HepG2 (cell line): ENCODE data around the gene CHST4. TPM values are rescaled to one million over a fixed set of nuclear protein-coding genes. Genes with fewer than 3 reads are reported as not detected.
A peak's percentile ranks its signal among the peaks of the same experiment; 100 is the strongest.

Experiments
- ATAC-seq: fragments of 200-7000 bp; cut with Tn5 transposase; 3 replicates; pipeline ENCODE4 v1.9.1; 2020; ENCODE audit warnings: mild to moderate bottlenecking, moderate library complexity
- BruUV-seq: library from RNA; stranded (reverse); fragments of 400-500 nt; replicated peaks from 2 replicates; lab custom pipeline; 2021; lab: Mats Ljungman, UMichigan
- CTCF ChIA-PET: fragments of 300-600 bp; formaldehyde crosslinking; extraction: SDS; loops from one replicate; lab custom pipeline; 2021; ENCODE audit warnings: low total read pairs, inconsistent platforms, low intra/inter-chr PET ratio; lab: Yijun Ruan, JAX
- POLR2A ChIA-PET: fragments of 350-600 bp; sonication (Branson Sonifier 250); formaldehyde crosslinking; loops from one replicate; lab custom pipeline; 2020; ENCODE audit warnings: antibody characterized with exemption, inconsistent platforms; lab: Yijun Ruan, JAX
- DNase-seq: peaks from one replicate; pipeline ENCODE4 v3.0.0-alpha.2; 2015; ENCODE audit warnings: low spot score
- FAIRE-seq: peaks from 3 replicates; lab custom pipeline; 2011; peaks lifted over from hg19 to GRCh38; lab: Jason Lieb, UNC
- H2AFZ ChIP-seq: one replicate; pipeline ENCODE4 v1.6.1; 2011; ENCODE audit warnings: low read length, inconsistent platforms
- H3K27ac ChIP-seq: fragments of 300-600 bp; 3 replicates; pipeline ENCODE4 v1.8.0; 2011; ENCODE audit warnings: mixed run types, mild to moderate bottlenecking, mixed read lengths, low read length, inconsistent platforms; ENCODE audit not compliant: insufficient read depth; ENCODE audit errors: extremely low read length
- H3K27me3 ChIP-seq, 2 experiments: fragments of 200-600 bp in 1 of 2; 2 replicates in 1 of 2; 3 replicates in 1 of 2; pipeline versions ENCODE4 v1.6.0 to v1.8.0; 2011; ENCODE audit warnings: low read length in 2 of 2, mild to moderate bottlenecking in 2 of 2, moderate library complexity in 2 of 2, inconsistent platforms in 1 of 2; ENCODE audit not compliant: insufficient read depth in 2 of 2, control insufficient read depth in 1 of 2
- H3K36me3 ChIP-seq, 2 experiments: fragments of 200-600 bp in 1 of 2; replicated peaks in 1 of 2; 2 replicates in 1 of 2; 3 replicates in 1 of 2; pipeline versions ENCODE4 v1.5.1 to v1.8.0; 2011; ENCODE audit warnings: low read length in 2 of 2, inconsistent platforms in 1 of 2; ENCODE audit not compliant: insufficient read depth in 2 of 2, control insufficient read depth in 1 of 2
- H3K4me1 ChIP-seq: 2 replicates; pipeline ENCODE4 v1.5.1; 2012; ENCODE audit warnings: low read length, inconsistent platforms; ENCODE audit not compliant: insufficient read depth
- H3K4me2 ChIP-seq: 2 replicates; pipeline ENCODE4 v1.6.0; 2011; ENCODE audit warnings: low read depth, low read length, inconsistent platforms
- H3K4me3 ChIP-seq, 3 experiments: fragments of 200-600 bp in 1 of 3; sonication (generic), shearing (Covaris generic) in 1 of 3; replicated peaks in 1 of 3; 2 replicates each; pipeline ENCODE4 v1.5.1; 2011 to 2016; ENCODE audit warnings: low read length in 3 of 3, inconsistent platforms in 2 of 3, low read depth in 2 of 3, mild to moderate bottlenecking in 2 of 3, control low read depth in 1 of 3, mixed read lengths in 1 of 3; ENCODE audit not compliant: insufficient read depth in 1 of 3
- H3K79me2 ChIP-seq: one replicate; pipeline ENCODE4 v1.6.1; 2011; ENCODE audit warnings: low read length, inconsistent platforms; ENCODE audit not compliant: insufficient read depth
- H3K9ac ChIP-seq: 2 replicates; pipeline ENCODE4 v1.6.0; 2011; ENCODE audit warnings: mild to moderate bottlenecking, low read depth, low read length, inconsistent platforms; ENCODE audit not compliant: insufficient read depth
- H3K9me3 ChIP-seq: 2 replicates; pipeline ENCODE4 v1.5.1; 2012; ENCODE audit warnings: mild to moderate bottlenecking, low read length
- H4K20me1 ChIP-seq: 2 replicates; pipeline ENCODE4 v1.6.0; 2011; ENCODE audit warnings: inconsistent platforms, mild to moderate bottlenecking, low read length, moderate library complexity; ENCODE audit not compliant: insufficient read depth
- FOXP4 ChIP-seq: sonication (generic); formaldehyde crosslinking; IDR thresholded peaks from 2 replicates; pipeline ENCODE4 v1.4.0; 2020; ENCODE audit warnings: missing genetic modification reagents
- GABPA ChIP-seq, 2 experiments: IDR thresholded peaks; 2 replicates each; pipeline ENCODE4 v1.6.1; 2011 to 2016; ENCODE audit warnings: low read depth in 2 of 2, low read length in 1 of 2, missing biosample characterization in 1 of 2, missing genetic modification characterization in 1 of 2
- KDM3A ChIP-seq: IDR thresholded peaks from 2 replicates; pipeline ENCODE4 v1.6.1; 2018; ENCODE audit warnings: low read depth, missing compliant biosample characterization
- MIER2 ChIP-seq: IDR thresholded peaks from 2 replicates; pipeline ENCODE4 v1.6.1; 2016; ENCODE audit warnings: missing biosample characterization, missing genetic modification reagents
- RBM39 ChIP-seq: fragments of 200-400 bp; formaldehyde crosslinking; IDR thresholded peaks from one replicate; pipeline ENCODE4 v1.6.1; 2018; ENCODE audit warnings: antibody characterized with exemption, mild to moderate bottlenecking, low read depth, low read length; ENCODE audit not compliant: poor library complexity, severe bottlenecking
- SMC3 ChIP-seq: IDR thresholded peaks from 2 replicates; pipeline ENCODE4 v1.6.1; 2011; ENCODE audit warnings: low read length, improper control_type of control experiment
- STAG1 ChIP-seq: sonication (generic); formaldehyde crosslinking; IDR thresholded peaks from 2 replicates; pipeline ENCODE4 v1.4.0; 2020; ENCODE audit warnings: missing genetic modification reagents
- TIGD3 ChIP-seq: sonication (generic); formaldehyde crosslinking; IDR thresholded peaks from 2 replicates; pipeline ENCODE4 v1.5.1; 2020; ENCODE audit warnings: mild to moderate bottlenecking, missing genetic modification reagents, borderline replicate concordance
- TOE1 ChIP-seq: sonication (generic); formaldehyde crosslinking; IDR thresholded peaks from 2 replicates; pipeline ENCODE4 v1.4.0; 2020; ENCODE audit warnings: mild to moderate bottlenecking, missing genetic modification reagents
- YEATS4 ChIP-seq: sonication (generic); formaldehyde crosslinking; IDR thresholded peaks from 2 replicates; pipeline ENCODE4 v1.4.0; 2020; ENCODE audit warnings: missing genetic modification reagents, borderline replicate concordance
- ZNF432 ChIP-seq: sonication (generic); formaldehyde crosslinking; IDR thresholded peaks from 2 replicates; pipeline ENCODE4 v1.5.0; 2020; ENCODE audit warnings: missing genetic modification reagents, mild to moderate bottlenecking, borderline replicate concordance
- ZNF557 ChIP-seq: sonication (generic); formaldehyde crosslinking; IDR thresholded peaks from 2 replicates; pipeline ENCODE4 v1.4.0; 2020; ENCODE audit warnings: missing genetic modification reagents
- WGBS: methylation state at CpG from one replicate; pipeline ENCODE4 v1.1.6; 2017; ENCODE audit warnings: low lambda C conversion rate; 5-methylcytosine and 5-hydroxymethylcytosine counted together
- in situ Hi-C: cut with HindIII; loops from 2 replicates; pipeline ENCODE4 v1.10.0; 2017; ENCODE audit warnings: low pct_unique_long_range_greater_than_20kb; ENCODE audit not compliant: extremely low pct_ligation_motif_present
- intact Hi-C: fragments of 100-400 bp; cut with micrococcal nuclease; formaldehyde crosslinking; loops from one replicate; pipeline ENCODE4 v1.10.0; 2022; ENCODE audit not compliant: unreplicated experiment
- polyA plus RNA-seq, 8 experiments: library from polyadenylated mRNA; depleted of rRNA in 3 of 8; stranded (reverse) in 7 of 8; unstranded in 1 of 8; fragments of >200 nt; fragmentation: Illumina TruSeq in 4 of 8; extraction: Trizol in 4 of 8; gene quantifications; 2 replicates each; pipeline versions ENCODE4 v1.2.1 to v1.2.3, GENCODE V29; 2011 to 2016; ENCODE audit warnings: low read depth in 4 of 8, missing spikeins in 1 of 8, mixed read lengths in 1 of 8; ENCODE audit not compliant: insufficient read depth in 1 of 8
- total RNA-seq, 5 experiments: library from RNA; depleted of rRNA; stranded (reverse); fragments of >200 nt; fragmentation: Illumina TruSeq; extraction: Trizol; gene quantifications; 2 replicates each; pipeline ENCODE4 v1.2.3, GENCODE V29; 2016; ENCODE audit warnings: low read depth in 1 of 5
- TF ChIP-seq, protein P1 (sequence below), 2 experiments: sonication (generic) in 1 of 2; formaldehyde crosslinking in 1 of 2; IDR thresholded peaks; 2 replicates each; pipeline versions ENCODE4 v1.4.0 to v1.6.1; 2018 to 2020; ENCODE audit warnings: missing genetic modification reagents in 2 of 2, borderline replicate concordance in 1 of 2, low read depth in 1 of 2, mild to moderate bottlenecking in 1 of 2, missing biosample characterization in 1 of 2
- TF ChIP-seq, protein P2 (sequence below): sonication (generic); formaldehyde crosslinking; IDR thresholded peaks from 2 replicates; pipeline ENCODE4 v1.5.0; 2020; ENCODE audit warnings: mild to moderate bottlenecking, missing genetic modification reagents, moderate library complexity

CHST4 gene
- total and polyA plus RNA-seq, 2 of the 13 experiments (the other 11 are each of a cell fraction or from before 2014, with no cell fraction given) = not detected

GRCh38 chr16:71498031-71498430 lies 28.2 kb upstream of the CHST4 start (continued):
- TF ChIP-seq FOXP4 (CRISPR knock-in tag) (no peak), TOE1 (CRISPR knock-in tag) (no peak), ZNF432 (CRISPR knock-in tag) (no peak), ZNF557 (CRISPR knock-in tag) (no peak), YEATS4 (CRISPR knock-in tag) (no peak)

DNA sequence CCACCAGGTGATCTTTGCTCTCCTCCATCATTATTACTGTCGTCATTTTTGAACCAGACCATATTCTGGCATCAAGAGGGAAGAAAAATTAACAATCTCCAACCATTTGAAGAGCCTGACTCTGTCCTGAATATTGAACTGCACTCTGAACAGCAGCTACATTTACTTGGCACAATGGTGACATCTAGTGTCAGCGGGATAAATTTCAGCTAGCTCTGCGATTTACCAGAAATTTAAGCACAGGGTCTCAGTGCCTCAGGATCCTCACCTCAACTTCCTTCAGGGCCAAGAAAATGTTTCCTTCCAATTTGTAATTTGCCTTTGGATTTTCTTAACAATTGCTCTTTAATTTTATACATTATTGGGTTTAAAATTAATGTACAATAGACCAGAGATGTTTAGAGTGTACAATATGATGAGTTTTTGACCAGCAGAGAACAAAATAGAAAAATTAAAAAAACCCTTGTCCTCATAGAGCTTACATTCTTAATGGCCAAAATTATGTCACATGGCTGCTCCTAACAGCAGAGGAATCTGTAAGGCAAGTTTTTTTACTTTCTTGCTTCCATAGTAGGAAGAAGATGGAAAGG lies 26.4 kb upstream of the CHST4 start:
- H2AFZ ChIP-seq = no peak overlapping the region
- ChIA-PET CTCF (interaction anchor here (1.4 to 2.7 kb wide), 6 partner anchors 20 to 111 kb away, joined by 3 to 31 read pairs (median 10); partner anchors contain the start of gene TLE7), POLR2A (interaction anchor here (0.7 to 1.3 kb wide), 3 partner anchors 16 to 73 kb away, joined by 3 to 10 read pairs (median 5); partner anchors contain the start of gene ZNF23)
- H3K4me3 ChIP-seq = no peak overlapping the region
- no peaks in the 10 kb centered on the region for H4K20me1 ChIP-seq
- FAIRE-seq = peak; percentile 87
- peak; percentile 85 for ATAC-seq
- peak; percentile 68 for DNase-seq
- H3K4me1 ChIP-seq = no peaks in the 10 kb centered on the region
- no peaks in the 10 kb centered on the region for H3K79me2 ChIP-seq
- H3K36me3 ChIP-seq = no peaks in the 10 kb centered on the region
- 0% methylated on average over 3 of the region's 3 CpGs for WGBS
- H3K4me2 ChIP-seq = no peak overlapping the region
- H3K27me3 ChIP-seq = no peaks in the 10 kb centered on the region
- no peaks in the 10 kb centered on the region for H3K9me3 ChIP-seq
- intact Hi-C loops (loop anchor here (1.0 to 5.0 kb wide), 4 partner anchors 37 to 88 kb away; partner anchors contain the start of gene ZNF23), in situ Hi-C loops (loop anchor here (5.0 to 10.0 kb wide), 3 partner anchors 37 to 88 kb away; partner anchors contain the start of gene TLE7)
- no TSS peak for BruUV-seq
- no peak overlapping the region for H3K27ac ChIP-seq
- H3K9ac ChIP-seq = no peak overlapping the region
- TF ChIP-seq, protein P1, sequence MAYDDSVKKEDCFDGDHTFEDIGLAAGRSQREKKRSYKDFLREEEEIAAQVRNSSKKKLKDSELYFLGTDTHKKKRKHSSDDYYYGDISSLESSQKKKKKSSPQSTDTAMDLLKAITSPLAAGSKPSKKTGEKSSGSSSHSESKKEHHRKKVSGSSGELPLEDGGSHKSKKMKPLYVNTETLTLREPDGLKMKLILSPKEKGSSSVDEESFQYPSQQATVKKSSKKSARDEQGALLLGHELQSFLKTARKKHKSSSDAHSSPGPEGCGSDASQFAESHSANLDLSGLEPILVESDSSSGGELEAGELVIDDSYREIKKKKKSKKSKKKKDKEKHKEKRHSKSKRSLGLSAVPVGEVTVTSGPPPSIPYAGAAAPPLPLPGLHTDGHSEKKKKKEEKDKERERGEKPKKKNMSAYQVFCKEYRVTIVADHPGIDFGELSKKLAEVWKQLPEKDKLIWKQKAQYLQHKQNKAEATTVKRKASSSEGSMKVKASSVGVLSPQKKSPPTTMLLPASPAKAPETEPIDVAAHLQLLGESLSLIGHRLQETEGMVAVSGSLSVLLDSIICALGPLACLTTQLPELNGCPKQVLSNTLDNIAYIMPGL (CRISPR knock-in tag; IDR thresholded peaks at IDR 0.05; ENCODE audit: borderline replicate concordance in 1 of 2, low read depth in 1 of 2) = peak in 1 of 2 experiments; percentile 30; a peak in 1 of 4 replicates
- no peak for TF ChIP-seq KDM3A
- no peak for TF ChIP-seq RBM39
- TF ChIP-seq MIER2 = peak; percentile 37; the same call in 1 of the 2 replicates
- TF ChIP-seq STAG1 = peak; percentile 90
- TF ChIP-seq TIGD3 (CRISPR knock-in tag) = no peak
- TF ChIP-seq GABPA (IDR thresholded peaks at IDR 0.05; ENCODE audit: low read depth, low read length) = no peak
- TF ChIP-seq GABPA (CRISPR knock-in tag; IDR thresholded peaks at IDR 0.05; ENCODE audit: low read depth) = 0 out of 2 replicates have a peak, but pooled peaks have one; percentile 9
- TF ChIP-seq, protein P2, sequence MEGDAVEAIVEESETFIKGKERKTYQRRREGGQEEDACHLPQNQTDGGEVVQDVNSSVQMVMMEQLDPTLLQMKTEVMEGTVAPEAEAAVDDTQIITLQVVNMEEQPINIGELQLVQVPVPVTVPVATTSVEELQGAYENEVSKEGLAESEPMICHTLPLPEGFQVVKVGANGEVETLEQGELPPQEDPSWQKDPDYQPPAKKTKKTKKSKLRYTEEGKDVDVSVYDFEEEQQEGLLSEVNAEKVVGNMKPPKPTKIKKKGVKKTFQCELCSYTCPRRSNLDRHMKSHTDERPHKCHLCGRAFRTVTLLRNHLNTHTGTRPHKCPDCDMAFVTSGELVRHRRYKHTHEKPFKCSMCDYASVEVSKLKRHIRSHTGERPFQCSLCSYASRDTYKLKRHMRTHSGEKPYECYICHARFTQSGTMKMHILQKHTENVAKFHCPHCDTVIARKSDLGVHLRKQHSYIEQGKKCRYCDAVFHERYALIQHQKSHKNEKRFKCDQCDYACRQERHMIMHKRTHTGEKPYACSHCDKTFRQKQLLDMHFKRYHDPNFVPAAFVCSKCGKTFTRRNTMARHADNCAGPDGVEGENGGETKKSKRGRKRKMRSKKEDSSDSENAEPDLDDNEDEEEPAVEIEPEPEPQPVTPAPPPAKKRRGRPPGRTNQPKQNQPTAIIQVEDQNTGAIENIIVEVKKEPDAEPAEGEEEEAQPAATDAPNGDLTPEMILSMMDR (CRISPR knock-in tag) = peak; percentile 90
- peak; percentile 83 for TF ChIP-seq SMC3
